ENCODE measurements around the gene PTH2R. TPM values are rescaled to one million over a fixed set of nuclear protein-coding genes. Genes with fewer than 3 reads are reported as not detected.

The PTH2R gene
- total RNA-seq = 3.9 TPM

DNA sequence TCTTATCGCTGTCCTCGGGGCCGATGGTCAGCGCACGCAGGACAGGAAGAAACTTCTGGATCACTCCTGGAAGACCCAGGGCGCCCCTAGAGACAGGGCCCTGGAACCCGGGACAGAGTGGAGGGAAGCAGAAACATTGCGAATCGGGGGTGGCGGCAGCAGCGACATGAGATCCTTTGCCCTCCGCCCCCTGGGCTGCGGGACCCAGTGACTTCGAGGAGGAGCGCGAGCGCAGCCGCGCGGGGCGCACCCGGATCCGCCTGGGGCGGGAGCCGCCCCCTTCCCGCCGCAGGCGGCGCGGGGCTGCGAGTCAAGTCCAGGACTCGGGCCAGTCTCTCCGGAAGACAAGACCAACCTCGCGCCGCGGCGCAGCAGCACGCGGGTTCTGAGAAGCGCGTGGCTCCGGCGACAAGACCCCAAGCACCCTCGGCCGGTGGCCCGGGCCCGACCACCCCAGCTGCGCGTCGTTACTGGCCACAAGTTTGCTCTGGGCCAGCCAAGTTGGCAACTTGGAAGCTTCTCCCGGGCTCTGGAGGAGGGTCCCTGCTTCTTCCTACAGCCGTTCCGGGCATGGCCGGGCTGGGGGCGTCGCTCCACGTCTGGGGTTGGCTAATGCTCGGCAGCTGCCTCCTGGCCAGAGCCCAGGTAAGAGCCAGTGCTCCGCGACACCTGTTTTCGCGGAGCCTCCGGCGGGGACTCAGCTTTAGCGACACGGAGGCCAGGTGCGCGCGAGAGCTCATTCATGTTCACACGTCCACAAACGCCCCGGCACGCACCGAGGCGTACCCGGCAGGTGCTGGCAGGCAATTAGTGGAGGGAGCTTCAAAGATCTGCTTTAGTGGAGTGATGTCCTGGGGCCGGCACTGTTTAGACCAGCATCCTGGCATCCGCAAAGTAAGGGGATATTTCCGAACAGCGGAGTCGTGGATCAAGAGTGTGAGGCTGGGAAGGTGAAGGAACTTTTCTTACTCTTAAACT, at the start of gene PTH2R:
Gene PTH2R (plus strand): TSS at position 319 of the 978 bp plus-strand sequence. CDS start 252 bp downstream, at position 571.

Other genes with a start within 250 kb of the PTH2R start
- not detected for gene CRYGA, start 243.2 kb upstream of the PTH2R start, total RNA-seq
- 38.1 TPM for gene C2orf80, start 216.8 kb upstream of the PTH2R start, total RNA-seq
- gene IDH1, start 151.7 kb upstream of the PTH2R start, total RNA-seq = 206 TPM
- gene PIKFYVE, start 140.5 kb upstream of the PTH2R start, total RNA-seq = 53.1 TPM